Inflammatory macrophage (primary cell): ENCODE data around the gene COPRS.

ENCODE experiments used
- DNase-seq, 2 donors: peaks; one replicate each; pipeline ENCODE4 v3.0.0-alpha.2; 2020 to 2022

The COPRS gene

GRCh38 chr17:31807846-31808245, 51.2 kb downstream of the COPRS start:
- no peak for DNase-seq

DNA sequence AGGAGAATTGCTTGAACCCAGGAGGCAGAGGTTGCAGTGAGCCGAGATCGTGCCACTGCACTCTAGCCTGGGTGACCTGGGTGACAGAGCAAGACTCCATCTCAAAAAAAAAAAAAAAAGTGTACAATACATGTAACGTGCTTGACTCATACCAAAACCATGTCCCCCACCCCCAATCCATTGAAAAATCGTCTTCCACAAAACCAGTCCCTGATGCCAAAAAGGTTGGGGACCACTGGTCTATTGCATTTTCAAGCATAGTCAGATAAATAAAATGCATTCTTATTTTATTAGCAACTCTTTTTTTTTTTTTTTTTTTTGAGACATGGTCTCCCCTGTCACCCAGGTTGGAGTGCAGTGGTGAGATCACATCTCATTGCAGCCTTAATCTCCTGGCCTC, 52.1 kb downstream of the COPRS start:
- no peak for DNase-seq

- no peak for DNase-seq
These were observed 55.4 kb downstream of the COPRS start for GRCh38 chr17:31803494-31804213.

GRCh38 chr17:31802502-31802901, 56.5 kb downstream of the COPRS start:
- DNase-seq: peak; percentile 77 to 90
